Body of pancreas (tissue), 4 donors: Measurements from ENCODE around the gene HIBADH.

Source experiments
- POLR2A ChIP-seq, 3 donors: fragments of 450-650 bp; IDR thresholded peaks; one replicate each; pipeline ENCODE4 v1.6.1; 2016; ENCODE audit warnings: antibody characterized with exemption in 3 of 3, mild to moderate bottlenecking in 2 of 3
- TF ChIP-seq, protein P1 (sequence below), 7 experiments: fragments of 450-650 bp in 4 of 7; fragments of 200-600 bp in 3 of 7; sonication (generic) in 3 of 7; IDR thresholded peaks; one replicate each; pipeline ENCODE4 v1.5.1; 2016 to 2019; ENCODE audit warnings: antibody characterized with exemption in 7 of 7

DNA sequence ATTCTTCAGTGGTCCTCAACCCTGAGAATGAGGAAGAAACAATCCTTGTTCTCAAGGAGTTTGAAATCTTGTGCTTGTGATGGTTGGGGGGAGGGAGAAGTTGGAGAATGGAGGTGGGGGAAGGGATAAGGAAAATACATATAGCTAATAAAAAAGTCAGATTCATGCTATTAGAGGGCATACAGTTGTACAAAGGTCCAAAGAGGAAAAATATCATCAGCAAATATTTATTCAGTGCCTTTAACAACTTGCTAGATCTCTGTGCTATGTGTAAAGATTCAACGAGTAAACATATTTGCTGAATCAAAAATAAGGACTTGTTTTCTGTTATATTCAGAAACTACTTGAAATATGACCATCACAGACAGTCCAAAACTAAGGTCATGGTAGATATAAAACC lies 114.4 kb downstream of the HIBADH start:
- TF ChIP-seq POLR2A (IDR thresholded peaks at IDR 0.05) = no peak
- TF ChIP-seq, protein P1, sequence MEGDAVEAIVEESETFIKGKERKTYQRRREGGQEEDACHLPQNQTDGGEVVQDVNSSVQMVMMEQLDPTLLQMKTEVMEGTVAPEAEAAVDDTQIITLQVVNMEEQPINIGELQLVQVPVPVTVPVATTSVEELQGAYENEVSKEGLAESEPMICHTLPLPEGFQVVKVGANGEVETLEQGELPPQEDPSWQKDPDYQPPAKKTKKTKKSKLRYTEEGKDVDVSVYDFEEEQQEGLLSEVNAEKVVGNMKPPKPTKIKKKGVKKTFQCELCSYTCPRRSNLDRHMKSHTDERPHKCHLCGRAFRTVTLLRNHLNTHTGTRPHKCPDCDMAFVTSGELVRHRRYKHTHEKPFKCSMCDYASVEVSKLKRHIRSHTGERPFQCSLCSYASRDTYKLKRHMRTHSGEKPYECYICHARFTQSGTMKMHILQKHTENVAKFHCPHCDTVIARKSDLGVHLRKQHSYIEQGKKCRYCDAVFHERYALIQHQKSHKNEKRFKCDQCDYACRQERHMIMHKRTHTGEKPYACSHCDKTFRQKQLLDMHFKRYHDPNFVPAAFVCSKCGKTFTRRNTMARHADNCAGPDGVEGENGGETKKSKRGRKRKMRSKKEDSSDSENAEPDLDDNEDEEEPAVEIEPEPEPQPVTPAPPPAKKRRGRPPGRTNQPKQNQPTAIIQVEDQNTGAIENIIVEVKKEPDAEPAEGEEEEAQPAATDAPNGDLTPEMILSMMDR (IDR thresholded peaks at IDR 0.05) = no peak
